B cell (primary cell): ENCODE results near the gene PPP1R12C. TPM values are rescaled to one million over a fixed set of nuclear protein-coding genes. Genes with fewer than 3 reads are reported as not detected.

Experiments
- ATAC-seq: fragments of 200-7000 bp; cut with Tn5 transposase; one replicate; pipeline ENCODE4 v1.10.0; 2021; ENCODE audit warnings: low read depth, mild to moderate bottlenecking, moderate number of reproducible peaks, moderate library complexity
- CTCF ChIA-PET: fragments of 350-600 bp; sonication (Branson Sonifier 250); formaldehyde crosslinking; loops from one replicate; lab custom pipeline; 2021; ENCODE audit warnings: antibody characterized with exemption, inconsistent platforms; lab: Charles Lee
- POLR2A ChIA-PET: fragments of 350-600 bp; sonication (Branson Sonifier 250); formaldehyde crosslinking; loops from one replicate; lab custom pipeline; 2021; ENCODE audit warnings: antibody characterized with exemption; lab: Charles Lee
- DNase-seq: peaks from one replicate; pipeline ENCODE4 v3.0.0; 2013
- H2AFZ ChIP-seq: 2 replicates; pipeline ENCODE4 v1.6.1; 2012; ENCODE audit warnings: mild to moderate bottlenecking, low read depth, low read length; ENCODE audit not compliant: insufficient read depth, poor library complexity, severe bottlenecking
- H3K27ac ChIP-seq, 2 donors: 1 replicate in 1 of 2; 2 replicates in 1 of 2; pipeline ENCODE4 v1.5.1; 2012 to 2013; ENCODE audit warnings: low read length in 2 of 2, mild to moderate bottlenecking in 2 of 2, moderate library complexity in 1 of 2
- H3K27me3 ChIP-seq, 4 experiments: fragments of 200-600 bp in 1 of 4; sonication (generic) in 1 of 4; replicated peaks in 1 of 4; 1 replicate in 2 of 4; 2 replicates in 2 of 4; pipeline versions ENCODE4 v1.6.1 to v1.7.0; 2013 to 2016; ENCODE audit warnings: low read length in 3 of 4, mild to moderate bottlenecking in 2 of 4, mixed read lengths in 1 of 4, moderate library complexity in 1 of 4; ENCODE audit not compliant: insufficient read depth in 4 of 4, control insufficient read depth in 3 of 4; ENCODE audit errors: control extremely low read depth in 1 of 4
- H3K36me3 ChIP-seq, 2 experiments: replicated peaks in 1 of 2; 1 replicate in 1 of 2; 2 replicates in 1 of 2; pipeline versions ENCODE4 v1.6.1 to v1.7.1; 2013; ENCODE audit warnings: low read length in 1 of 2; ENCODE audit not compliant: insufficient read depth in 2 of 2, control insufficient read depth in 1 of 2; ENCODE audit errors: control extremely low read depth in 1 of 2, extremely low read depth in 1 of 2
- H3K4me1 ChIP-seq, 2 donors: fragments of 200-600 bp in 1 of 2; sonication (generic) in 1 of 2; 1 replicate in 1 of 2; 2 replicates in 1 of 2; pipeline versions ENCODE4 v1.5.1 to v1.6.1; 2013 to 2017; ENCODE audit warnings: low read length in 2 of 2; ENCODE audit not compliant: control insufficient read depth in 2 of 2, insufficient read depth in 2 of 2
- H3K4me2 ChIP-seq: replicated peaks from 2 replicates; pipeline ENCODE3; 2012; ENCODE audit warnings: mild to moderate bottlenecking, low read depth, low read length; ENCODE audit not compliant: poor library complexity, severe bottlenecking
- H3K4me3 ChIP-seq, 5 experiments: fragments of 200-600 bp in 1 of 5; sonication (generic) in 1 of 5; 1 replicate in 3 of 5; 2 replicates in 2 of 5; pipeline versions ENCODE4 v1.5.1 to v1.7.0; 2011 to 2016; ENCODE audit warnings: low read length in 4 of 5, mild to moderate bottlenecking in 4 of 5, low read depth in 2 of 5, control low read depth in 1 of 5, moderate library complexity in 1 of 5; ENCODE audit not compliant: insufficient read depth in 1 of 5; ENCODE audit errors: control extremely low read depth in 1 of 5, extremely low read depth in 1 of 5
- H3K79me2 ChIP-seq: fragments of 200-600 bp; sonication (generic); one replicate; pipeline ENCODE4 v1.6.0; 2016; ENCODE audit warnings: low read length; ENCODE audit not compliant: control insufficient read depth, insufficient read depth
- H3K9ac ChIP-seq: fragments of 200-600 bp; sonication (generic); 2 replicates; pipeline ENCODE4 v1.6.1; 2017; ENCODE audit warnings: mild to moderate bottlenecking, low read length, moderate library complexity
- H3K9me3 ChIP-seq, 3 donors: one replicate each; pipeline versions ENCODE4 v1.6.1 to v1.7.1; 2013; ENCODE audit warnings: low read length in 2 of 3; ENCODE audit not compliant: control insufficient read depth in 2 of 3, insufficient read depth in 1 of 3; ENCODE audit errors: control extremely low read depth in 1 of 3
- H4K20me1 ChIP-seq: 2 replicates; pipeline ENCODE4 v1.6.0; 2012; ENCODE audit warnings: mild to moderate bottlenecking, low read length; ENCODE audit not compliant: insufficient read depth, control insufficient read depth, poor library complexity, severe bottlenecking
- H3K27ac Mint-ChIP-seq: one replicate; pipeline ENCODE4 v1.8.0; 2021; ENCODE audit warnings: mixed read lengths
- H3K27me3 Mint-ChIP-seq: one replicate; pipeline ENCODE4 v1.8.0; 2021; ENCODE audit warnings: mixed read lengths
- H3K4me1 Mint-ChIP-seq: one replicate; pipeline ENCODE4 v1.8.0; 2021; ENCODE audit warnings: mixed read lengths
- H3K4me3 Mint-ChIP-seq: one replicate; pipeline ENCODE4 v1.8.0; 2021; ENCODE audit warnings: mixed read lengths
- H3K9me3 Mint-ChIP-seq: one replicate; pipeline ENCODE4 v1.8.0; 2022; ENCODE audit warnings: mixed read lengths; ENCODE audit not compliant: insufficient read depth
- CTCF ChIP-seq: fragments of 200-600 bp; IDR thresholded peaks from one replicate; pipeline ENCODE4 v1.8.0; 2022; ENCODE audit warnings: antibody characterized with exemption, mild to moderate bottlenecking
- EZH2 ChIP-seq: IDR thresholded peaks from 2 replicates; pipeline ENCODE4 v1.6.1; 2012; ENCODE audit warnings: borderline replicate concordance, low read depth, mild to moderate bottlenecking, moderate library complexity, low read length; ENCODE audit not compliant: insufficient read depth, poor library complexity, severe bottlenecking
- WGBS: methylation state at CpG from one replicate; pipeline ENCODE4 v1.1.5; 2013; ENCODE audit warnings: missing lambda C conversion rate; ENCODE audit not compliant: insufficient coverage; 5-methylcytosine and 5-hydroxymethylcytosine counted together
- intact Hi-C: fragments of 100-400 bp; cut with micrococcal nuclease; formaldehyde crosslinking; loops from one replicate; pipeline ENCODE4 v1.10.0; 2022
- polyA plus RNA-seq: library from polyadenylated mRNA; depleted of rRNA; stranded (reverse); fragments of >200 nt; gene quantifications from 2 replicates; pipeline ENCODE4 v1.2.3, GENCODE V29; 2012
- total RNA-seq, 2 donors: library from RNA; stranded (reverse); fragments of 120-200 nt in 1 of 2; gene quantifications; 1 replicate in 1 of 2; 2 replicates in 1 of 2; pipeline versions ENCODE4 v1.2.3 to v1.2.4, GENCODE V29; 2013 to 2022

Gene PPP1R12C
- total and polyA plus RNA-seq, 2 donors (not counting 1 experiment from before 2014, with no cell fraction given) = 145 to 179 TPM

GRCh38 chr19:55094456-55095259, 22.8 kb downstream of the PPP1R12C start:
- peaks cover 3% of the 10 kb centered on the region for H3K27me3 Mint-ChIP-seq
- TF ChIP-seq CTCF (no peak), EZH2 (no peak)
- H3K4me3 Mint-ChIP-seq = no peak overlapping the region
- H3K4me1 ChIP-seq = peaks cover 0 to 6% of the 10 kb centered on the region in 2 donors
- H3K9me3 Mint-ChIP-seq = no peaks in the 10 kb centered on the region
- H3K9ac ChIP-seq = no peak overlapping the region
- intact Hi-C loops = no loop called here
- H3K4me2 ChIP-seq = no peak overlapping the region
- H3K4me1 Mint-ChIP-seq = peaks cover 4% of the 10 kb centered on the region
- ATAC-seq (no peak), DNase-seq (no peak)
- 97% methylated on average over 31 of the region's 32 CpGs for WGBS
- no peak overlapping the region for H3K27ac ChIP-seq
- peaks cover 0 to under 1% (median 0%) of the 10 kb centered on the region in 4 experiments for H3K27me3 ChIP-seq
- ChIA-PET POLR2A (no interaction called here), CTCF (no interaction called here)
- H3K36me3 ChIP-seq = peaks cover 0 to 44% of the 10 kb centered on the region in 2 experiments
- no peak overlapping the region for H2AFZ ChIP-seq
- H3K9me3 ChIP-seq = peaks cover 0 to 3% (median 0%) of the 10 kb centered on the region in 3 donors
- H3K27ac Mint-ChIP-seq = no peak overlapping the region
- H3K4me3 ChIP-seq = no peak overlapping the region
- peaks cover 49% of the 10 kb centered on the region for H4K20me1 ChIP-seq
- no peaks in the 10 kb centered on the region for H3K79me2 ChIP-seq
